ENCODE results near the gene NCAM1. TPM values are rescaled to one million over a fixed set of nuclear protein-coding genes. Genes with fewer than 3 reads are reported as not detected.

Gene NCAM1
- total and polyA plus RNA-seq, 2 of the 13 experiments (the other 11 are each of a cell fraction or from before 2014, with no cell fraction given): 0.05 TPM; not detected in 1

DNA sequence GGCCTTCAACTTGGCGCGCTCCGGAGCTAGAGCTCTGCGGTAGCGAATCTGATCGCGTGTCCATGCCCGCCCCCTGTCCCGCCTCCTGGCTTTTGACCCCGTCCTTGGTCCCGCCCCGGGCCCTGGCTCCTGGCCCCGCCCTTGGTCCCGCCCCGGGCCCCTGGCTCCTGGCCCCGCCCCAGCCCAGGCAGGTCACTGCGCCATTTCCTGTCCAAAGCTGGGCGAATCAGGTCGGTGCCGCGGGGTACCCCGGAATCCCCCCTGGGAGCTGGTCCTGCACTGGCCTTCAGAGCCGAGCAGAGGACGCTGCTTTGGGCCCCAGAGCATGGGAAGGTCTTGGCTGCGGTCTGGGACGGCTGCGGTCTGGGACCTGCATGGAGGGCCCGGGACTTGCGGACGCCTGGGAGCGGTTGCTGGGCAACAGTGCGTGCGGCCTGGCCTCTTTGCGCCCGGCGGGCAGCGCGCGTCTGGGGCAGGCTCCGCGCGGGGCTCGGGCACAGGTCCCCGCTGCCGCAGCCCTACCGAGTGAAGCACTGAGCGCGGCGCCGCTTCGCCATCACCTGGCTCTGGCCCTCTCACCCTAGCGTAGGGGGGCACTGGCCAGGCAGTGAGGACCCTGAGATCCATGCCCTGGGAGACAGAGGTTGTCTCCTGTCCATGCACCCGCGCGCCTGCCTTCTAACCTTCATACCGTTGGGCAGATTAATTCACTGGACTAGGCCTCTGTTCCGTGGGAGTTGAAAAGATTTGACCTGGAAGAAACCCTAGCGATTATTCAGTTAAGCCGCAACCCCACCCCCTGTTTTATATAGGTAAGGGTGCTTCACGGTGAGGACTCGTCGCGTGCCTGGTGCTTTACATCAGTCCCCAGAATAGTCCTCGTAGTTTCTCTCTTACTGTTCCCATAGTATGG lies 353.4 kb downstream of the NCAM1 start, which contains the start of gene TTC12 (continued):
- TF ChIP-seq, protein P1, sequence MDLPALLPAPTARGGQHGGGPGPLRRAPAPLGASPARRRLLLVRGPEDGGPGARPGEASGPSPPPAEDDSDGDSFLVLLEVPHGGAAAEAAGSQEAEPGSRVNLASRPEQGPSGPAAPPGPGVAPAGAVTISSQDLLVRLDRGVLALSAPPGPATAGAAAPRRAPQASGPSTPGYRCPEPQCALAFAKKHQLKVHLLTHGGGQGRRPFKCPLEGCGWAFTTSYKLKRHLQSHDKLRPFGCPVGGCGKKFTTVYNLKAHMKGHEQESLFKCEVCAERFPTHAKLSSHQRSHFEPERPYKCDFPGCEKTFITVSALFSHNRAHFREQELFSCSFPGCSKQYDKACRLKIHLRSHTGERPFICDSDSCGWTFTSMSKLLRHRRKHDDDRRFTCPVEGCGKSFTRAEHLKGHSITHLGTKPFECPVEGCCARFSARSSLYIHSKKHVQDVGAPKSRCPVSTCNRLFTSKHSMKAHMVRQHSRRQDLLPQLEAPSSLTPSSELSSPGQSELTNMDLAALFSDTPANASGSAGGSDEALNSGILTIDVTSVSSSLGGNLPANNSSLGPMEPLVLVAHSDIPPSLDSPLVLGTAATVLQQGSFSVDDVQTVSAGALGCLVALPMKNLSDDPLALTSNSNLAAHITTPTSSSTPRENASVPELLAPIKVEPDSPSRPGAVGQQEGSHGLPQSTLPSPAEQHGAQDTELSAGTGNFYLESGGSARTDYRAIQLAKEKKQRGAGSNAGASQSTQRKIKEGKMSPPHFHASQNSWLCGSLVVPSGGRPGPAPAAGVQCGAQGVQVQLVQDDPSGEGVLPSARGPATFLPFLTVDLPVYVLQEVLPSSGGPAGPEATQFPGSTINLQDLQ (CRISPR knock-in tag; IDR thresholded peaks at IDR 0.05): no peak
- TF ChIP-seq HMG20A (CRISPR knock-in tag; IDR thresholded peaks at IDR 0.05; ENCODE audit: borderline replicate concordance) (no peak), ZSCAN21 (CRISPR knock-in tag; IDR thresholded peaks at IDR 0.05; ENCODE audit: borderline replicate concordance) (peak; percentile 80; the same call in 1 of the 2 replicates), ZNF670 (CRISPR knock-in tag; IDR thresholded peaks at IDR 0.05; ENCODE audit: borderline replicate concordance) (peak; percentile 82; the same call in 1 of the 2 replicates), ZNF225 (CRISPR knock-in tag; IDR thresholded peaks at IDR 0.05) (peak; percentile 79; the same call in 1 of the 2 replicates), ZNF552 (CRISPR knock-in tag; IDR thresholded peaks at IDR 0.05; ENCODE audit: borderline replicate concordance) (no peak), RAD51 (IDR thresholded peaks at IDR 0.05; ENCODE audit: borderline replicate concordance) (no peak), AGO1 (IDR thresholded peaks at IDR 0.05; ENCODE audit: low read depth, low read length, poor library complexity, severe bottlenecking) (peak; percentile 62), ZNF777 (CRISPR knock-in tag; IDR thresholded peaks at IDR 0.05) (no peak)
- TF ChIP-seq, protein P2, sequence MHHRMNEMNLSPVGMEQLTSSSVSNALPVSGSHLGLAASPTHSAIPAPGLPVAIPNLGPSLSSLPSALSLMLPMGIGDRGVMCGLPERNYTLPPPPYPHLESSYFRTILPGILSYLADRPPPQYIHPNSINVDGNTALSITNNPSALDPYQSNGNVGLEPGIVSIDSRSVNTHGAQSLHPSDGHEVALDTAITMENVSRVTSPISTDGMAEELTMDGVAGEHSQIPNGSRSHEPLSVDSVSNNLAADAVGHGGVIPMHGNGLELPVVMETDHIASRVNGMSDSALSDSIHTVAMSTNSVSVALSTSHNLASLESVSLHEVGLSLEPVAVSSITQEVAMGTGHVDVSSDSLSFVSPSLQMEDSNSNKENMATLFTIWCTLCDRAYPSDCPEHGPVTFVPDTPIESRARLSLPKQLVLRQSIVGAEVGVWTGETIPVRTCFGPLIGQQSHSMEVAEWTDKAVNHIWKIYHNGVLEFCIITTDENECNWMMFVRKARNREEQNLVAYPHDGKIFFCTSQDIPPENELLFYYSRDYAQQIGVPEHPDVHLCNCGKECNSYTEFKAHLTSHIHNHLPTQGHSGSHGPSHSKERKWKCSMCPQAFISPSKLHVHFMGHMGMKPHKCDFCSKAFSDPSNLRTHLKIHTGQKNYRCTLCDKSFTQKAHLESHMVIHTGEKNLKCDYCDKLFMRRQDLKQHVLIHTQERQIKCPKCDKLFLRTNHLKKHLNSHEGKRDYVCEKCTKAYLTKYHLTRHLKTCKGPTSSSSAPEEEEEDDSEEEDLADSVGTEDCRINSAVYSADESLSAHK (CRISPR knock-in tag; IDR thresholded peaks at IDR 0.05; ENCODE audit: borderline replicate concordance): no peak
- TF ChIP-seq, protein P3, sequence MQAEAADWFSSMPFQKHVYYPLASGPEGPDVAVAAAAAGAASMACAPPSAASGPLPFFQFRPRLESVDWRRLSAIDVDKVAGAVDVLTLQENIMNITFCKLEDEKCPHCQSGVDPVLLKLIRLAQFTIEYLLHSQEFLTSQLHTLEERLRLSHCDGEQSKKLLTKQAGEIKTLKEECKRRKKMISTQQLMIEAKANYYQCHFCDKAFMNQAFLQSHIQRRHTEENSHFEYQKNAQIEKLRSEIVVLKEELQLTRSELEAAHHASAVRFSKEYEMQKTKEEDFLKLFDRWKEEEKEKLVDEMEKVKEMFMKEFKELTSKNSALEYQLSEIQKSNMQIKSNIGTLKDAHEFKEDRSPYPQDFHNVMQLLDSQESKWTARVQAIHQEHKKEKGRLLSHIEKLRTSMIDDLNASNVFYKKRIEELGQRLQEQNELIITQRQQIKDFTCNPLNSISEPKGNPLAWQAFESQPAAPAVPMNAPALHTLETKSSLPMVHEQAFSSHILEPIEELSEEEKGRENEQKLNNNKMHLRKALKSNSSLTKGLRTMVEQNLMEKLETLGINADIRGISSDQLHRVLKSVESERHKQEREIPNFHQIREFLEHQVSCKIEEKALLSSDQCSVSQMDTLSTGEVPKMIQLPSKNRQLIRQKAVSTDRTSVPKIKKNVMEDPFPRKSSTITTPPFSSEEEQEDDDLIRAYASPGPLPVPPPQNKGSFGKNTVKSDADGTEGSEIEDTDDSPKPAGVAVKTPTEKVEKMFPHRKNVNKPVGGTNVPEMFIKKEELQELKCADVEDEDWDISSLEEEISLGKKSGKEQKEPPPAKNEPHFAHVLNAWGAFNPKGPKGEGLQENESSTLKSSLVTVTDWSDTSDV (CRISPR knock-in tag; IDR thresholded peaks at IDR 0.05): 0 out of 2 replicates have a peak, but pooled peaks have one; percentile 19
- TF ChIP-seq, protein P4, sequence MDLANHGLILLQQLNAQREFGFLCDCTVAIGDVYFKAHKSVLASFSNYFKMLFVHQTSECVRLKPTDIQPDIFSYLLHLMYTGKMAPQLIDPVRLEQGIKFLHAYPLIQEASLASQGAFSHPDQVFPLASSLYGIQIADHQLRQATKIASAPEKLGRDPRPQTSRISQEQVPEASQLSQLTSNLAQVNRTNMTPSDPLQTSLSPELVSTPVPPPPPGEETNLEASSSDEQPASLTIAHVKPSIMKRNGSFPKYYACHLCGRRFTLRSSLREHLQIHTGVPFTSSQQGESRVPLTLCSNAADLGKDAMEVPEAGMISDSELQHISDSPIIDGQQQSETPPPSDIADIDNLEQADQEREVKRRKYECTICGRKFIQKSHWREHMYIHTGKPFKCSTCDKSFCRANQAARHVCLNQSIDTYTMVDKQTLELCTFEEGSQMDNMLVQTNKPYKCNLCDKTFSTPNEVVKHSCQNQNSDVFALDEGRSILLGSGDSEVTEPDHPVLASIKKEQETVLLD (CRISPR knock-in tag; IDR thresholded peaks at IDR 0.05; ENCODE audit: low read depth): no peak
- TF ChIP-seq, protein P5, sequence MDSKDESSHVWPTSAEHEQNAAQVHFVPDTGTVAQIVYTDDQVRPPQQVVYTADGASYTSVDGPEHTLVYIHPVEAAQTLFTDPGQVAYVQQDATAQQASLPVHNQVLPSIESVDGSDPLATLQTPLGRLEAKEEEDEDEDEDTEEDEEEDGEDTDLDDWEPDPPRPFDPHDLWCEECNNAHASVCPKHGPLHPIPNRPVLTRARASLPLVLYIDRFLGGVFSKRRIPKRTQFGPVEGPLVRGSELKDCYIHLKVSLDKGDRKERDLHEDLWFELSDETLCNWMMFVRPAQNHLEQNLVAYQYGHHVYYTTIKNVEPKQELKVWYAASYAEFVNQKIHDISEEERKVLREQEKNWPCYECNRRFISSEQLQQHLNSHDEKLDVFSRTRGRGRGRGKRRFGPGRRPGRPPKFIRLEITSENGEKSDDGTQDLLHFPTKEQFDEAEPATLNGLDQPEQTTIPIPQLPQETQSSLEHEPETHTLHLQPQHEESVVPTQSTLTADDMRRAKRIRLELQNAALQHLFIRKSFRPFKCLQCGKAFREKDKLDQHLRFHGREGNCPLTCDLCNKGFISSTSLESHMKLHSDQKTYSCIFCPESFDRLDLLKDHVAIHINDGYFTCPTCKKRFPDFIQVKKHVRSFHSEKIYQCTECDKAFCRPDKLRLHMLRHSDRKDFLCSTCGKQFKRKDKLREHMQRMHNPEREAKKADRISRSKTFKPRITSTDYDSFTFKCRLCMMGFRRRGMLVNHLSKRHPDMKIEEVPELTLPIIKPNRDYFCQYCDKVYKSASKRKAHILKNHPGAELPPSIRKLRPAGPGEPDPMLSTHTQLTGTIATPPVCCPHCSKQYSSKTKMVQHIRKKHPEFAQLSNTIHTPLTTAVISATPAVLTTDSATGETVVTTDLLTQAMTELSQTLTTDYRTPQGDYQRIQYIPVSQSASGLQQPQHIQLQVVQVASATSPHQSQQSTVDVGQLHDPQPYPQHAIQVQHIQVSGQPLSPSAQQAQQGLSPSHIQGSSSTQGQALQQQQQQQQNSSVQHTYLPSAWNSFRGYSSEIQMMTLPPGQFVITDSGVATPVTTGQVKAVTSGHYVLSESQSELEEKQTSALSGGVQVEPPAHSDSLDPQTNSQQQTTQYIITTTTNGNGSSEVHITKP (CRISPR knock-in tag; IDR thresholded peaks at IDR 0.05; ENCODE audit: low read depth): peak; percentile 16; the same call in 1 of the 2 replicates
